ENCODE data around the gene CHST4. TPM values are rescaled to one million over a fixed set of nuclear protein-coding genes. Genes with fewer than 3 reads are reported as not detected.

The CHST4 gene
- total RNA-seq, 1 donor from 2014 or later, result not detected

- intact Hi-C loops (cut with micrococcal nuclease), result no loop called here
- H3K9me3 Mint-ChIP-seq, result no peaks in the 10 kb centered on the region
- peaks cover 14% of the 10 kb centered on the region for H3K27me3 Mint-ChIP-seq (ENCODE audit: insufficient read depth)
- H3K4me3 Mint-ChIP-seq, result no peak overlapping the region
- no peak overlapping the region for H3K27ac Mint-ChIP-seq
- H3K4me1 Mint-ChIP-seq (ENCODE audit: low read depth), result no peaks in the 10 kb centered on the region
- H3K36me3 Mint-ChIP-seq (ENCODE audit: low read depth), result no peaks in the 10 kb centered on the region
- DNase-seq (ENCODE audit: low spot score), result no peak
These were observed 59.1 kb downstream of the CHST4 start for GRCh38 chr16:71585318-71585703.

Other genes starting within 250 kb of the CHST4 start
- gene CMTR2, start 237.0 kb upstream of the CHST4 start, total RNA-seq, result 18.2 and 20.7 TPM in 2 replicates
- gene CALB2, start 167.7 kb upstream of the CHST4 start, total RNA-seq, result not detected in 2 replicates
- gene TLE7, start 84.4 kb upstream of the CHST4 start, total RNA-seq, result not detected in 2 replicates
- 4.9 and 6.4 TPM in 2 replicates for gene ZNF23, start 64.2 kb upstream of the CHST4 start, total RNA-seq
- 1.7 and 2.1 TPM in 2 replicates for gene ZNF19, start 37.1 kb upstream of the CHST4 start, total RNA-seq
- not detected in 2 replicates for gene TAT, start 50.7 kb downstream of the CHST4 start, total RNA-seq
- gene MARVELD3, start 99.8 kb downstream of the CHST4 start, total RNA-seq, result not detected in 2 replicates
- gene PHLPP2, start 198.3 kb downstream of the CHST4 start, total RNA-seq, result 16.5 and 19.0 TPM in 2 replicates